Liver (tissue), 9 donors: ENCODE data around the gene SPCS3. TPM values are rescaled to one million over a fixed set of nuclear protein-coding genes. Genes with fewer than 3 reads are reported as not detected.

Experiments
- DNase-seq: peaks from one replicate; pipeline ENCODE4 v3.0.0-alpha.2; 2017; ENCODE audit warnings: low spot score
- H3K27ac ChIP-seq, 2 donors: one replicate each; pipeline ENCODE4 v1.7.0; 2013; ENCODE audit warnings: inconsistent platforms in 2 of 2, low read length in 2 of 2, control low read depth in 1 of 2, low read depth in 1 of 2, mild to moderate bottlenecking in 1 of 2
- H3K27me3 ChIP-seq, 4 donors: one replicate each; pipeline versions ENCODE4 v1.6.1 to v1.7.0; 2013; ENCODE audit warnings: low read length in 3 of 4, inconsistent platforms in 1 of 4, mild to moderate bottlenecking in 1 of 4, moderate library complexity in 1 of 4; ENCODE audit not compliant: control insufficient read depth in 4 of 4, insufficient read depth in 4 of 4
- H3K36me3 ChIP-seq, 4 donors: one replicate each; pipeline versions ENCODE4 v1.6.1 to v1.7.0; 2013; ENCODE audit warnings: low read length in 3 of 4, mild to moderate bottlenecking in 3 of 4, low read depth in 1 of 4, moderate library complexity in 1 of 4; ENCODE audit not compliant: control insufficient read depth in 4 of 4, insufficient read depth in 3 of 4
- H3K4me1 ChIP-seq, 4 donors: one replicate each; pipeline versions ENCODE4 v1.6.1 to v1.7.0; 2013; ENCODE audit warnings: low read length in 3 of 4, mild to moderate bottlenecking in 3 of 4, moderate library complexity in 1 of 4; ENCODE audit not compliant: control insufficient read depth in 4 of 4, insufficient read depth in 4 of 4
- H3K4me3 ChIP-seq, 3 donors: one replicate each; pipeline versions ENCODE4 v1.6.1 to v1.7.0; 2013; ENCODE audit warnings: low read length in 3 of 3, control low read depth in 1 of 3, low read depth in 1 of 3, mild to moderate bottlenecking in 1 of 3
- H3K9ac ChIP-seq, 2 donors: one replicate each; pipeline ENCODE4 v1.7.0; 2013; ENCODE audit warnings: low read length in 2 of 2, mild to moderate bottlenecking in 2 of 2, moderate library complexity in 2 of 2, control low read depth in 1 of 2, low read depth in 1 of 2
- H3K9me3 ChIP-seq, 4 donors: one replicate each; pipeline versions ENCODE4 v1.6.1 to v1.7.0; 2013; ENCODE audit warnings: low read length in 3 of 4; ENCODE audit not compliant: control insufficient read depth in 4 of 4
- FOXA1 ChIP-seq: IDR thresholded peaks from 2 replicates; pipeline ENCODE4 v1.6.1; 2016; ENCODE audit warnings: antibody characterized with exemption
- FOXA2 ChIP-seq: IDR thresholded peaks from 2 replicates; pipeline ENCODE4 v1.6.1; 2016; ENCODE audit warnings: antibody characterized with exemption
- GABPA ChIP-seq, 2 donors: IDR thresholded peaks in 1 of 2; conservative IDR thresholded peaks in 1 of 2; 2 replicates each; pipeline ENCODE4 v1.6.1; 2016; ENCODE audit warnings: antibody characterized with exemption in 2 of 2, mild to moderate bottlenecking in 1 of 2, moderate library complexity in 1 of 2
- HNF4G ChIP-seq: IDR thresholded peaks from 2 replicates; pipeline ENCODE4 v1.6.1; 2016; ENCODE audit warnings: antibody characterized with exemption
- JUND ChIP-seq, 2 donors: IDR thresholded peaks; 2 replicates each; pipeline ENCODE4 v1.6.1; 2016; ENCODE audit warnings: antibody characterized with exemption in 2 of 2
- RAD21 ChIP-seq, 2 donors: IDR thresholded peaks; 2 replicates each; pipeline ENCODE4 v1.6.1; 2016; ENCODE audit warnings: antibody characterized with exemption in 2 of 2, mild to moderate bottlenecking in 2 of 2
- RXRA ChIP-seq, 2 donors: IDR thresholded peaks; 2 replicates each; pipeline ENCODE4 v1.6.1; 2017 to 2018; ENCODE audit warnings: antibody characterized with exemption in 2 of 2, mild to moderate bottlenecking in 1 of 2
- SP1 ChIP-seq: IDR thresholded peaks from 2 replicates; pipeline ENCODE4 v1.6.1; 2018; ENCODE audit warnings: antibody characterized with exemption, mild to moderate bottlenecking
- YY1 ChIP-seq: IDR thresholded peaks from 2 replicates; pipeline ENCODE4 v1.6.1; 2016; ENCODE audit warnings: antibody characterized with exemption, mild to moderate bottlenecking
- WGBS: extraction: QIAGEN DNeasy Blood & Tissue Kit; methylation state at CpG from one replicate; pipeline ENCODE4 v1.1.7; 2013; 5-methylcytosine and 5-hydroxymethylcytosine counted together
- polyA plus RNA-seq, 2 donors: library from polyadenylated mRNA; stranded (reverse) in 1 of 2; unstranded in 1 of 2; fragments of 200-250 nt in 1 of 2; fragments of >200 nt in 1 of 2; fragmentation: Nextera tagmentation in 1 of 2; extraction: Ambion mirVana in 1 of 2; gene quantifications; one replicate each; pipeline versions ENCODE4 v1.2.1 to v1.2.3, GENCODE V29; 2013 to 2015
- total RNA-seq, 2 donors: library from RNA; depleted of rRNA; stranded (reverse); fragments of >200 nt; gene quantifications; one replicate each; pipeline ENCODE4 v1.2.3, GENCODE V29; 2014
- TF ChIP-seq, protein P1 (sequence below): IDR thresholded peaks from 2 replicates; pipeline ENCODE4 v1.6.1; 2016; ENCODE audit warnings: antibody characterized with exemption, mild to moderate bottlenecking
- TF ChIP-seq, protein P2 (sequence below): IDR thresholded peaks from 2 replicates; pipeline ENCODE4 v1.6.1; 2016; ENCODE audit warnings: antibody characterized with exemption
- TF ChIP-seq, protein P3 (sequence below): IDR thresholded peaks from 2 replicates; pipeline ENCODE4 v1.6.1; 2016; ENCODE audit warnings: antibody characterized with exemption
- TF ChIP-seq, protein P4 (sequence below): fragments of 150-350 bp; IDR thresholded peaks from 2 replicates; pipeline ENCODE4 v1.5.1; 2017; ENCODE audit warnings: improper control_type of control experiment, low read depth, low read length; ENCODE audit not compliant: missing input control
- donor health status: healthy.
- donor health status: healthy.
- donor health status: healthy.
- donor health status: healthy.
- donor health status: healthy.

SPCS3 gene
- total and polyA plus RNA-seq, 4 donors: 54.0 to 79.4 (median 63.0) TPM

DNA sequence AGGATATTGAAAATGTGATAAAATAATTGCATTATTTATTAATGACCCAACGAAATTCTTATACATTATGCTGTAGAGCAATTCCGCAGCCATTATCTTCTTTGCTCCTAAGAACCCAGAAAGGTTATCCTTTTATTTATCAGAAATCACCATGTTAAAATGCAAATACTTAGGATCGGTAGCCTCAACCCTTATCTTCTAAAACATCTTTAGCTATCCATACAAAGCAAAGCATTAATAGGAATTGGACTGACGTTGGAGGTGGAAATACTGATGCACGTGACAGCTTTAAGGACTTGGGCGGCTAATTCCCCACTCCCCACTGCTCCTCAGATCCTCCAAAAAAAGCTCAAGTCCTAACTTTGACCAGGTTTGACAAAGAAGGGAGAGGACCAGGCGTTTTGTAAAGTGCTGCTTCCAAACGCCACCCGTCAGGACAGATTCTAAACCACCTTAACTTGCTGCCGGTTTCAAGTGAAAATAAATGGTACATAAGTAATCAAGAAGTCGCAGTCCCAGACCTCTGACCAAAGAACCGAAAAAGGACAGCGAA, 539 bp upstream of the SPCS3 start (continued):
- TF ChIP-seq, protein P1, sequence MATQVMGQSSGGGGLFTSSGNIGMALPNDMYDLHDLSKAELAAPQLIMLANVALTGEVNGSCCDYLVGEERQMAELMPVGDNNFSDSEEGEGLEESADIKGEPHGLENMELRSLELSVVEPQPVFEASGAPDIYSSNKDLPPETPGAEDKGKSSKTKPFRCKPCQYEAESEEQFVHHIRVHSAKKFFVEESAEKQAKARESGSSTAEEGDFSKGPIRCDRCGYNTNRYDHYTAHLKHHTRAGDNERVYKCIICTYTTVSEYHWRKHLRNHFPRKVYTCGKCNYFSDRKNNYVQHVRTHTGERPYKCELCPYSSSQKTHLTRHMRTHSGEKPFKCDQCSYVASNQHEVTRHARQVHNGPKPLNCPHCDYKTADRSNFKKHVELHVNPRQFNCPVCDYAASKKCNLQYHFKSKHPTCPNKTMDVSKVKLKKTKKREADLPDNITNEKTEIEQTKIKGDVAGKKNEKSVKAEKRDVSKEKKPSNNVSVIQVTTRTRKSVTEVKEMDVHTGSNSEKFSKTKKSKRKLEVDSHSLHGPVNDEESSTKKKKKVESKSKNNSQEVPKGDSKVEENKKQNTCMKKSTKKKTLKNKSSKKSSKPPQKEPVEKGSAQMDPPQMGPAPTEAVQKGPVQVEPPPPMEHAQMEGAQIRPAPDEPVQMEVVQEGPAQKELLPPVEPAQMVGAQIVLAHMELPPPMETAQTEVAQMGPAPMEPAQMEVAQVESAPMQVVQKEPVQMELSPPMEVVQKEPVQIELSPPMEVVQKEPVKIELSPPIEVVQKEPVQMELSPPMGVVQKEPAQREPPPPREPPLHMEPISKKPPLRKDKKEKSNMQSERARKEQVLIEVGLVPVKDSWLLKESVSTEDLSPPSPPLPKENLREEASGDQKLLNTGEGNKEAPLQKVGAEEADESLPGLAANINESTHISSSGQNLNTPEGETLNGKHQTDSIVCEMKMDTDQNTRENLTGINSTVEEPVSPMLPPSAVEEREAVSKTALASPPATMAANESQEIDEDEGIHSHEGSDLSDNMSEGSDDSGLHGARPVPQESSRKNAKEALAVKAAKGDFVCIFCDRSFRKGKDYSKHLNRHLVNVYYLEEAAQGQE: peak; percentile 85
- TF ChIP-seq HNF4G: no peak
- peak; percentile 57 to 67 for TF ChIP-seq RXRA (IDR thresholded peaks at IDR 0.05)
- TF ChIP-seq SP1: no peak

DNA sequence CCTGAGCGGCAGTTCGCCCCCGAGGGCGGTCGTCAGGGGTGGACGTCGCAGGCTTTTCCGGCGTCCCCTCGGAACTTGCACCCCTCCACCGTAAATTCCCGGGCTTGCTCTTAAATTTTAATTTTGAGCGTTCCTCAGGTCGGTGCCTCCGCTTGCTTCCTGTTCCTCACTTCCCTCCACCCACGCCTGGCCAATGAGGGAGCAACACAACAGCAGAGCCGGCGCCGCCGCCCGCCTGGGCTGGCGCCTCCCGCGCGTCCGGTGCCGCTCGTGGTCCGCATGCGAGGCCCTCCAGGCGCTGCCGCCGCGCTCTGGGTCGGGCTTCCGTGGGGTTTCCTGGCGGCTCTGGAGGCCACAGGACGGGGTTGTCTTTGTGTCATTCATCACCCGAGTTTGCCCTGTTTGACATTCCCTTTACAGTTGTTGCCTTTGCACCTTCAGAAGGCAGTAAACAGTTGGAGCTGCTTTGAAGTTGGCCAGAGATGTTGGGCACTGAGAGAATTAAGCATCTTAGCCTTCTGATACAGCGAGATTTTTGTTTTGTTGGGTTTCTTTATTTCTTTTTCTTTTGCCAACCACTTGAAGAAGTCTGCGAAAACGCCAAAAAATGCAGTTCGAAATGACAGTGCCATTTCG, 692 bp downstream of the SPCS3 start:
- H3K36me3 ChIP-seq: no peaks in the 10 kb centered on the region
- H3K4me1 ChIP-seq: peaks cover 2 to 30% (median 9%) of the 10 kb centered on the region in 4 donors
- H3K9me3 ChIP-seq: no peaks in the 10 kb centered on the region
- H3K4me3 ChIP-seq: peak overlapping the region; percentile 94 to 98 (median 94)
- TF ChIP-seq, protein P2, sequence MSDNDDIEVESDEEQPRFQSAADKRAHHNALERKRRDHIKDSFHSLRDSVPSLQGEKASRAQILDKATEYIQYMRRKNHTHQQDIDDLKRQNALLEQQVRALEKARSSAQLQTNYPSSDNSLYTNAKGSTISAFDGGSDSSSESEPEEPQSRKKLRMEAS: peak; percentile 38
- no peak for TF ChIP-seq SP1
- TF ChIP-seq HNF4G: no peak
- peak in 1 of 2 donors; percentile 50 for TF ChIP-seq GABPA (IDR thresholded peaks at IDR 0.05 in 1 of 2, conservative IDR thresholded peaks at IDR 0.05 in 1 of 2)
- under 1% methylated on average over 44 of the region's 44 CpGs for WGBS
- DNase-seq: peak; percentile 85
- H3K27me3 ChIP-seq: no peaks in the 10 kb centered on the region
- peak overlapping the region; percentile 95 to 96 for H3K27ac ChIP-seq
- H3K9ac ChIP-seq: peak overlapping the region; percentile 90 to 98

DNA sequence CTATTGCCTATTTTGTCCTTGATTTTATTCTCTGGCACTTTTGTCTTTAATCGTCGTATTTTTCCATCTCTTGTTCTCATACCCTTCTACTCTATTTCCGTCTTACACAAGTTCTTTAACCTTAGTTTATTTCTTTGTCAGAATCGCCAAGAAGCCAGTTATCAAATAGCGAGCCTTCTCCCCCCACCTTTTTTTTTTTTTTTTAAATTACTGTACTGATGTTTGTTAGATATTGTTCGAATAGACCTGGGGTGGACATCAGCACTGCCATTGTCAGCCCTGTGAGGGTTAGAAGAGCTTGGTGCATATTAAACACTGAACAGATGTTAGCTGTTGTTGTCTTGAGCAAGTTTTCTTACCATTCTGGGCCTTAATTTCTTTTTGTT, 1.2 kb downstream of the SPCS3 start:
- no peak for DNase-seq
- H3K9me3 ChIP-seq: no peaks in the 10 kb centered on the region
- H3K36me3 ChIP-seq: peaks cover 0 to under 1% (median 0%) of the 10 kb centered on the region in 4 donors
- TF ChIP-seq JUND (IDR thresholded peaks at IDR 0.05): no peak
- no peak for TF ChIP-seq YY1
- TF ChIP-seq, protein P2: no peak
- TF ChIP-seq RAD21 (IDR thresholded peaks at IDR 0.05): no peak
- TF ChIP-seq RXRA (IDR thresholded peaks at IDR 0.05): no peak
- TF ChIP-seq, protein P3, sequence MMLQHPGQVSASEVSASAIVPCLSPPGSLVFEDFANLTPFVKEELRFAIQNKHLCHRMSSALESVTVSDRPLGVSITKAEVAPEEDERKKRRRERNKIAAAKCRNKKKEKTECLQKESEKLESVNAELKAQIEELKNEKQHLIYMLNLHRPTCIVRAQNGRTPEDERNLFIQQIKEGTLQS: no peak
- no peak for TF ChIP-seq FOXA1
- TF ChIP-seq, protein P1: no peak
- TF ChIP-seq, protein P4, sequence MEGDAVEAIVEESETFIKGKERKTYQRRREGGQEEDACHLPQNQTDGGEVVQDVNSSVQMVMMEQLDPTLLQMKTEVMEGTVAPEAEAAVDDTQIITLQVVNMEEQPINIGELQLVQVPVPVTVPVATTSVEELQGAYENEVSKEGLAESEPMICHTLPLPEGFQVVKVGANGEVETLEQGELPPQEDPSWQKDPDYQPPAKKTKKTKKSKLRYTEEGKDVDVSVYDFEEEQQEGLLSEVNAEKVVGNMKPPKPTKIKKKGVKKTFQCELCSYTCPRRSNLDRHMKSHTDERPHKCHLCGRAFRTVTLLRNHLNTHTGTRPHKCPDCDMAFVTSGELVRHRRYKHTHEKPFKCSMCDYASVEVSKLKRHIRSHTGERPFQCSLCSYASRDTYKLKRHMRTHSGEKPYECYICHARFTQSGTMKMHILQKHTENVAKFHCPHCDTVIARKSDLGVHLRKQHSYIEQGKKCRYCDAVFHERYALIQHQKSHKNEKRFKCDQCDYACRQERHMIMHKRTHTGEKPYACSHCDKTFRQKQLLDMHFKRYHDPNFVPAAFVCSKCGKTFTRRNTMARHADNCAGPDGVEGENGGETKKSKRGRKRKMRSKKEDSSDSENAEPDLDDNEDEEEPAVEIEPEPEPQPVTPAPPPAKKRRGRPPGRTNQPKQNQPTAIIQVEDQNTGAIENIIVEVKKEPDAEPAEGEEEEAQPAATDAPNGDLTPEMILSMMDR: no peak
- no peak for TF ChIP-seq GABPA (IDR thresholded peaks at IDR 0.05 in 1 of 2, conservative IDR thresholded peaks at IDR 0.05 in 1 of 2)
- TF ChIP-seq HNF4G: no peak
- TF ChIP-seq FOXA2: no peak
- H3K27ac ChIP-seq: peak overlapping the region; percentile 95 to 96
- H3K9ac ChIP-seq: peak overlapping the region; percentile 90 to 98
- no peaks in the 10 kb centered on the region for H3K27me3 ChIP-seq
- 0% methylated on average over 6 of the region's 6 CpGs for WGBS
- peak overlapping the region; percentile 94 to 98 (median 94) for H3K4me3 ChIP-seq
- H3K4me1 ChIP-seq: peaks cover 2 to 30% (median 9%) of the 10 kb centered on the region in 4 donors
